ENCODE results near the gene CD69.

CD69 gene

DNA sequence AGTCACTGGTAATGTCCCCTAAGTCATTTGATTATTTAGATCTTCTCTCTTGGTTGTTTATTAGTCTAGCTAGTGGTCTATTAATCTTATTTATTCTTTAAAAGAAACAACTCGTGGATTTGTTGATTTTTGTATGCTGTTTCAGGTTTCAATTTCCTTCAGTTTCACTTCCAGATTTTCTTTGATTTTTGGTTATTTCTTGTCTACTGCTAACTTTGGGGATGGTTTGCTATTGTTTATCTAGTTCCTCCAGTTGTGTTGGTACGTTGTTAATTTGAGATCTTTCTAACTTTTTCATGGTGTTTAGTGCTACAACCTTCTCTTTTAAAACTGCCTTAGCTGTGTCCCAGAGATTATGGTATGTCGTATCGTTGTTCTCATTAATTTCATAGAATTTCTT, 18.5 kb upstream of the CD69 start:
- DNase-seq: no peak

DNA sequence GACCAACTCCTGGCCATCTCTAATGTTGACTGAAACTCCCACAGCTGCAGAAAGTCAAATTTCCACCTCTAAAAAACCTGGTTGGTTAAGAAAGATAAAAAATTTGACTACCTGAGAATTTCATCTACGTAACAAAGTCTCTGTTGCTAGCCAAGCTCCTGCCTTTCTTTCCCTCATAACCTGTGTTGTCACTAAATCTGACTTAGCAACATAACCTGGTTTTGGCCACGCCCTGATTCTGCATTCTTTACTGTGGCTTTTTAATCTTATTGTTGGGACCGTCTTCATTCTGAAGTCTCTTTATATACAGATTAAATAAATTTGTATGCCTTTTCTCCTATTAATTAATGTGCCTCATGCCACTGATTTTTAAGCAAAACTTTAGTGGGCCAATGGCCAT, 16.1 kb upstream of the CD69 start:
- no peak for DNase-seq

DNA sequence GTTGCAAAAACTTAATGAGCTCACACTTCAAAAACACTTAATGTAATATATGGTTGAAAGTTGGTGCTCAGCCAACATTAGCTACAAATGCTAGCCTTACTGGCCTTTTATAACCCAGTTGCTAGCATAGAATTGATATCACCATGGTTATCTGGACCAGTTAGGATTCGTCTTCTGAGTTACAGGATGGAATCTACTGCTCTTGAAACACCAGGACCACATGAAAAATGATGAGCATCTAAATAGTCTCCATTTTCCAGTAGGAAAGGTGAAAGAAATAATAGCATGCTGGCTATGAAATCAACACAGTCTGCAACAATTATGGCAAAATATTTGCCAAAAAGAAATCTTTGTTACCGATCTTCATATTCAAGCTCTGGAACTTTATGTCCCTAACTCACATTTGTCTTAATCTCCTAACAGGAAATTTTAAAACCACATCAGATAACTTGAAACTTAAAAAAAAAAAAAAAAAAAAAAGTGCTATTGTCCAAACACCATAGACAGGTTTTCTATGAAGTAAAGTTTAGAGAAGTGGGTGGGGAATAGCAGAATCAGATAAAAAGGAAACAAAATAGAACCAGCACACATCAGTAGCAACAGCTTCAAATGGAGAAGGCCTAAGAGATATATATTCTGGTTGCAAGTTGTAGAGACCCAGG, 12.6 kb upstream of the CD69 start:
- DNase-seq: no peak

DNA sequence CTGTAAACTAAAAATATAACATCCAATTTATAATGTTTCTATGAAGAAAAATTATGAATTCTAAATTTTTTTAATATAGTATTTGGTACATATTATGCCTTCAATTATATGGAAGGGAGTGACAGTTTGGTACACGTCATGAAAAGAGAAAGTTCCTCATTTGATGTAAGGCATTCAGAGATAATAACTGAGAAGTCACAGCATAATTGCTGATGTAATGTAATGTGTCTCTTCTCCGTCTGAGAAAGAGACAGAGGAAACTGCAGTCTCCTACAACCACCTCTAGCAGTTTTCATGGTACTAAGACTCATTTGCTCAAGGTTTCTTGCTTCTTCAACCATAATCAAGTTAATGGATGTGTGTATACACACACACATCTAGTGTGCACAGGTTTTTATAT, 2.3 kb upstream of the CD69 start:
- DNase-seq: no peak

DNA sequence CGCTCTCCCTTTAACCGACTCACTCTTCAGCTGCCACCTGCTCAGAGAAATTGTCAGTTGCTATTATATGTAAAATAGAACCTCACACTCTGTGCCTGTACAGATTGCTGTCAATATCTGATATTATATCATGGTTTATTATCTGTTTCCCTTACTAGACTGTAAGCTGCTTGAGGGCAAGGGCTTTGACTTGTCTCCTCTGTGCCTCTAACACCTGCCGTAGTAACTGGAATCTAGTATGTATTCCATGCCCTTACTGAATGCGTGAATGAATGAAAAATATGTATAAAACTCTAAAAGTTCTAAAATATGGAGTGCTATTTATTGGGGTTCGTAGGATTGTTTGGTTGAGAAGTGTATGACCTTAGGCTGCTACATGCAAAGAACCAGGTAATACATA, 1.7 kb upstream of the CD69 start:
- no peak for DNase-seq

DNA sequence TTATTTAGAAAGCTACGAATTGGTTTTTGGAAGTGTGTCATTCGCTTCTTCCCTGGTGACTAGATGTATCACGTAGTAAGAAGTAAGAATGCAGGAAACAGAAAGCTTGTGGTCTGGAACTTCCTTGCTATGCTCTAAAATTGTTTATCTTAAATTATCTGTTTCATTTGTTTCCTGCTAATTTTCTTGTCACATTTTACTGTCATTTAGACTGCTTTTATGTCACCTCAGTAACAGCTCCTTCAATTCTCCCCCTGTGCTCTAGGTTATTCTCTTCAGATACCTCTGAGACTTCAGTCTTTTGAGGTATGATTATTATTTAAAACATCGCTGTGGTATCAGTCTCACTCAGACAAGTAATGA, 699 bp upstream of the CD69 start:
- DNase-seq: no peak

DNA sequence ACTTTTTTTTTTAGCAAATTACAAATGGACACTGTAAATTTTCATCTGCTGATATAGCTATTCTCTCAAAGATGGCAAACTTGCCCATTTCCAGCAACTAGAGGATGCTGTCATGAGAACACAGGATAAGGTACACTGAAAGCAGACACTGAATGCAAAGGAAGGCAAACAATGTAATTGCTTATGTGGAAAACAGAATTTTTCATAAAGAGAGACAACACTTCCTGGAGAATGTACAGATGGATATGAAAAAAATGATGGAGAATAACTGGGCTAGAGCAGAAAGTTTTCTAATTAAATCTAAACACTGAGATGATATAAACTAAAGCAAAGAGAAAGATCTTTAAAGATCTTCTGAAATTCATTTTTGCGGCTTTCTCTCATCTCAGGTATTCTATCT, 581 bp downstream of the CD69 start:
- no peak for DNase-seq

DNA sequence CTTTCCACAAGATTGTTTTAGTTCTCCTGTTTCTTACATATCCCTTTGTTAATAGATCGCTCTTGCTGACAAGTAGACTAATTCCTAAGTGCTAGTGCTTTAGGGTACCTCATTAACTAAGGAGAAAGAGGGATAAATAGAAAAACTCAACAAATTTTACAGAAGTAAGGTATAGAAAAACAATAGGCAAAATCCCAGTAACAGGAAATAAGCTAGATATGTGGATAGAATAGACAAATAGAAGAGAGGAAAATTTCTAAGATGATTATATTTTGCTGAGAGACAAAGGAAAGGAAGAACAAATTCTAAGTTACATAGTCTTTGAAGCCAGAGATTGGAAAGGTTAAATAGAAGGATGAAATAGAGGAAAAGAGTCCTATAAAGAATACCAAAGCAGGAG, 1.0 kb downstream of the CD69 start:
- DNase-seq: no peak

DNA sequence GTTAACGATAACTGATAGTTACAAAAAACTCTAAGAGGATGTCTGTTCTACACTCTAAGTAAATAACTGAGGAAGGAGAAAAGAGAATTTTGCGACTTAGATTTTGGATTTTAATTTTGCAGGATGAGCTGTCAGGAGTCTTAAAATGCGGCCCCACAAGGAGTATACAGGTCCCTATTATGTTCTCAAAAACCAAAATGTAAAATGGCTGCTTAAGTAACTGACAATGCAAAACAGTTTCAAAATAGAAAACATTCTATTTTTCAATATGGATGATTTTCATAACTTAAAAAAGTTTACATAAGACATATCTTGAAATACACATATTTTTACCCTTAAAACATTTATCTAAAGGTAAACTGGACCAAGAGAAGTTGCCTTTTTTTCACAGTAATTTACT, 2.6 kb downstream of the CD69 start:
- no peak for DNase-seq

DNA sequence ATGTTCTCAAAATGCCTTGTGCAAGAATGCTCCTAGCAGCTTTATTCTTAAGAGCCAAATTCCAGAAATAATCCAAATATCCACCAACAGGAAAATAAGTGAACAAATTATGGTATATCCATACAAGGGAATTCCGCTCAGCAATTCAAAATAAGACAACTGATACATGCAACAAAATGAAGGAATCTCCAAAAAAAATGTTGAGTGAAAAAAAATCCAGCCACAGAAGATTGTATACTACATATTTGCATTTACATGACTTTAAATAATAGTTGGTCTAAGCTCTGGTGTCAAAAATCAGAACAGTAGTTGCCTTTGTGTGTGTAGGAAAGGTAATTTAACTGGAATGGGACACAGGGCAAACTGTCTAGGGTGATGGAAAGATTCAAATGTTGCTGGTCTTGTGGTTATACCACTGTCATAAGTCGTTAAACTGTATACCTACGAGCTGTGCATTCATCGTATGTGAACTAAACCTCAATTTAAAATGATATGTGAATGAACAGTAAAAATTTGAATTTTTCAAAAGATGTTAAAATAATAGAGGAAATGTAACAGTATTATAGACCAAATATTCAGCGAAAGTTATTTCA, 3.2 kb downstream of the CD69 start:
- DNase-seq: no peak

DNA sequence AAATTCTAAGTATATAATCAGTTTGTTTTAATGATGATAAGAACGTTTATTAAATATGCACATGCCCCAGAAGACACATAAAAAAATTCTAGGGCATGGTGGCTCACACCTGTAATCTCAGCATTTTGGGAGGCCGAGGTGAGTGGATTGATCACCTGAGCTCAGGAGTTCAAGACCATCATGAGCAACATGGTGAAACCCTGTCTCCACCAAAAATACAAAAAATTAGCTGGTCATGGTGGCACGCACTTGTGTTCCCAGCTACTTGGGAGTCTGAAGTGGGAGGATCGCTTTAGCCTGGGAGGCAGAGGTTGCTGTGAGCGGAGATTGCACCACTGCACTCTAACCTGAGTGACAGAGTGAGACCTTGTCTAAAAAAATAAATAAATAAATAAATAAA, 4.0 kb downstream of the CD69 start:
- no peak for DNase-seq

DNA sequence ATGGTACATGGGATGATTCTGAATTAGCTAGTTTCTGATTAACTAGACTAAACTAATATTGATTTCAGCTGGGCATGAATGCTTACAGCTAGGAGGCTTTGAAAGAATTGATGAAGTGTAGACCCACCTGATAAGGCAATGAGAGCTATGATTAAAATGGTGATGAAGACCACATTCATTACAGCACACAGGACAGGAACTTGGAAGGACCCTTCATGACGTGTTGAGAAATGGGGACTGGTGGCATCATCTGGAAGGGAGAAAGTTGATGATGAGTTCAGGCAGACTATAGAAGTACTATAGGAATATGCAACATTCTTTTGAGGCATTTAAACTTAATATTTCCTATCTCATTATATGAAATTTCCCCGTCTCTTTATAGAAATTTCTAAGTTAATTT, 4.5 kb downstream of the CD69 start:
- DNase-seq: no peak

DNA sequence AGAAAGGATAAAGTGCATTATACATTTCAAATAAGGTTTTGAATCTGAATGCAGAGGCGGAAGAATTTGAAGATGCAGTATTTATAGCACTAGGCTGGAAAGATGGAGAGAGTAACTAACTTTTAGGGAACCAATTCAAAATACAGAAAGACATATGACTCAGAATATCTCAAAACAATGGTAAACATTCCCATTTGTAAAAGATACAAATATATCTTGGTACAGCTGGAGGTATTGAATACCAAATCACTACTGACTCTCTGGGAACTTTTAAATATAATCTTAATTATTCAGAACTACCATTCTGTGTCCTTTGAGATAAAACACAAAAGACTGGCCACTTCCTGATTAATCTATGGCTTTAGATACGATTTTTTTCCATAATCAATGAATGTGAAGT, 5.1 kb downstream of the CD69 start:
- no peak for DNase-seq

DNA sequence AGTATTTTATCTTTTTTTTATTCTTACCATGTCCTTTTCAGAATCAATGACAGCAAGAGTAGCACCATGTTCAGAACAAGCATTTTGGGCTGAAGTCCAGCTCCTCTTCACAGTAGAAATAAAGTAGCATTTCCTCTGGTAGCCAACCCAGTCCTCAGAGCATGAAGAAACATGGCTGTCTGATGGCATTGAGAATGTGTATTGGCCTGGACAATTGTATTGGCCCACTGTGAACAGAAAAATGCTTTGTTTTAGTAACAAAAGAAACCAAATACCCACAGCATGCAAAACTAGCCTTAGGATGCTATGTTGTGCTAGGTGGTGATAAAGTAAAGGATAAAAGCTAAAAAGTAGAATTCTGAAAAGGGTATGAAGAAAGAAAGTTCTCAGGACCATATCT, 5.7 kb downstream of the CD69 start:
- no peak for DNase-seq

DNA sequence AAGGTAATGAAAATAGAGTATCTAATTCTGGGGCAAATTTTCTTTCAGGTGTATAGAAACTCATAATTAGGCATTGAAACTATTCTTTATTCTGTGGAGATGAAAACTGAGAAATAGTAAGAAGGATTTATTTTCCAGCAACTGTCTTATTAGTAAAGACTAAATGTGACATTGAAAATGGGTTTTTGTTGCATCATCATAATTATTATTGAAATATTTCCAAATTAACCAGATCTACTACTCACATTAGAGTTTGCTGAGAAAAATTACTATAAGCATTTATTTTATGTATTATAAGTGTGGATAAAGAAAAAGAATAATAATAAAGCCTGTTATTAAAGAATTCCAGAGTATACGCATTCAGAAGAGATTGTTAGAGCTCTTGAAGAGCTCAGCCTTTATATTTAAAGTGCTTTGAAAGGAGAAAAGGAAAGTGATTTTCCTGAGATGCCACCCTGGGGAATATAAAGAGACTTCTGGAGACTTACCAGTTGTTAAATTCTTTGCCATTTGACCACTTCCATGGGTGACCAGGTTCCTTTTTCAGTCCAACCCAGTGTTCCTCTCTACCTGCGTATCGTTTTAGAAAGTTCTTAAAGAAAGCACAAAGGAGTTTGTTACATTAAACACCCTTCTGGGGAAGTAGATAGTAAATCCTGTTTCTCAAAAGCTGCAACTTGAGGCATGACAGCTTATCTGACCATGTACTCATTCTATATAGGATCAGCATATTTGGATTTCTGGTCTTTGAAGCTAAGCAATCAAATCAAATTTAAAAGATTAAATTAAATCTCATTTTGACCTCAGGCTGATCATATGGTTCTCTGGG, 6.4 kb downstream of the CD69 start:
- DNase-seq: no peak

DNA sequence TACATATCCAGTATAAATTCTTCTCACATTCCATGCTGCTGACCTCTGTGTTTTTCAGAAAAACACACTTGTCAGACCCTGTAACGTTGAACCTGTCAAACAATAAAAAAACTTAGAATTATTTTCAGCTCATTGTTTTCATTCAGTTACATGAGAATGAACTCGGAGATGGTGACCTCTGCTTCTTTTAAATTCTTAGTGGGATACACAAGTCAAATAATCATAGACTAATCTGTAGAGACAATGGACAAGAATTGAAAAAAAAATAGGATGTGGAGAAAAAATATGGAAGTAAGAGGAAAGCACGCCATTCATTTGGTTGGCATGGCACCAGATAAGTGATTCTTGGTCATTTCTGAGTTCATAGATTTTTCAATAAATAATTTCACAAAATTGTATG, 7.2 kb downstream of the CD69 start:
- no peak for DNase-seq

DNA sequence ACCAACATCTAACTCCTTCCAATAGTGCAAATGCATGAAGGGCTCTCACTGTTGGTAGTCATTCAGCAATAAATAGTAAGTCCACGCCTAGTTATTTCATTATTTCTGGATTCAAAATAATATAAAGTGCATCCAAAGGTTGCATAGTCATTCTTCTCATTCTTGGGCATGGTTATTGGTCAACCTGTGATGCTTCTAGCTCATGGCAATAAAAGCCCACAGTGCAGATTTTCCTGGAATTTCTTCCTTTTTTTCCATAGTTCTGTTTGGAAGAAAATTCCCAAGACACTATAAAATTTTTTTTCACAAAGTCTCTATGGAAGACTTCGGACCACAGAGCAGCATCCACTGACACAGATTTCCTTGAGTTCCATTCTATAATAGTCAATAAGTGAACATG, 7.6 kb downstream of the CD69 start:
- no peak for DNase-seq

DNA sequence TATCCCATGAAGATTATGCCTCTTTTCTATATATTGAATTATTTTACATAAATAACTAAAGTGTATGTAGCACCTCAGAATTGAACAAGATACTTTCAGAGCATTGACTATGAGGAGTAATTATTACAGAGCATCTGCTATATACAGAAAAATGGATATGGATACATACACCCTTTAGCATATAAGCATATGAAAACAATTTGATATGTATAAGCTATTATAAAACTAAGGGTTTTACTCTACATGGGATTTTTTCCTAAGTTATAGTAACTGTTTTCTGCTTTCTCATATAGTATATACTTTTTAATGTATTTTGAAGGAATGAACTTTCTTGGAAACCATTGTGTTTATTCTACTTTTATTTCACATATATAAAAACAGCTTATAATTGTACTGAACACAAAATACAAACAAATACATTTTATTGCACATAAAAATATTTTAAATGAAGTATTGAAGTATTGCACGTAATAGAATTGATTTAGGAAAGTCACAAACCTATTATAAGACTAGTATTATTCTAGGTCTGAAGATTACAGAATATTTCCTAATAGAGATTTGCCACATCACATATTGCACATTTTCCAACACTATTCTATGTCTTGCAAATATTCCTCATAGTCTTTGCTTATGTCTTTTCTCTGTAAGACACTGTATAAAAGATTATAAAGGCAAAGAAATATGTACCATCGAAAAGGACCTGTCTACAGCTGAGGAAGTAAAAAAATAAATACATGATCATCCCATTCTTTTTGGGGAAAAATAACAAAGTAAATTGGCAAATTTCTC, 8.4 kb downstream of the CD69 start:
- no peak for DNase-seq

DNA sequence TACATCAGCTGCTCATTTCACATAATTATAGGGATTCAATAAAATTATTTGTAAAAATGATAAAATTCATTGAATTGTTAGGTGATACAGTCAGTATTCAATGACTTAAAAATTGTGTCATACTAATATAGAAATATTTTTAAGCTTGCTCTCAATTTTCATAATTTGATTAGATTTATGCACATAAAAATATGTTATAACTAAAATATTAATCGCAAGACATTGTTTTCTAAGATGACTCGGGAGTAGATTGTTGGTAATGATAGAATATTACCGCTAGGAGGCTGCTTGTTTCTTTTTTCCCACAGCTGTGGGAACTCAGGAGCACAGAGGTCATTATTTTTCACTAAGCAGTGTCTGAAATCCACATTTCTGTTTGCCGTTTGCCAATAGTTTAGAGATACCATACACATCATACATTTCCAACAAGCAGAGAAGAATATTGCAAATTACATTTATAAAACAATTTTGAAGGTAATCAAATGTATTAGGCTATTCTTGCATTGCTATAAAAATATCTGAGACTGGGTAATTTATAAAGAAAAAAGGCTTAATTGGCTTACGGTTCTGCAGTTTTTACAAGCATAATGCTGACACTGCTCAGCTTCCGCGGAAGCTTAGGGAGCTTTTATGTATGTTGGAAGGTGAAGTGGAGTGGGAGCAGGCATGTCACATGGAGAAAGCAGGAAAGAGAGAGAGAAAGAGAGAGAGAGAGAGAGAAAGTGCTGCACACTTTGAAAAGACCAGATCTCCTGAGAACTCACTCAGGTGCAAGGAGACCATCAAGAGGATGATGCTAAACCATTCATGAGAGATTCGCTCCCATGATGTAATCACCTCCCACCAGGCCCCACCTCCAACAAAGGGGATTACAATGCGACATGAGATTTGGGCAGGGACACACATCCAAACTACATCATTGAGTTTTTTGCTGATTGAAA, 9.2 kb downstream of the CD69 start:
- DNase-seq: no peak

DNA sequence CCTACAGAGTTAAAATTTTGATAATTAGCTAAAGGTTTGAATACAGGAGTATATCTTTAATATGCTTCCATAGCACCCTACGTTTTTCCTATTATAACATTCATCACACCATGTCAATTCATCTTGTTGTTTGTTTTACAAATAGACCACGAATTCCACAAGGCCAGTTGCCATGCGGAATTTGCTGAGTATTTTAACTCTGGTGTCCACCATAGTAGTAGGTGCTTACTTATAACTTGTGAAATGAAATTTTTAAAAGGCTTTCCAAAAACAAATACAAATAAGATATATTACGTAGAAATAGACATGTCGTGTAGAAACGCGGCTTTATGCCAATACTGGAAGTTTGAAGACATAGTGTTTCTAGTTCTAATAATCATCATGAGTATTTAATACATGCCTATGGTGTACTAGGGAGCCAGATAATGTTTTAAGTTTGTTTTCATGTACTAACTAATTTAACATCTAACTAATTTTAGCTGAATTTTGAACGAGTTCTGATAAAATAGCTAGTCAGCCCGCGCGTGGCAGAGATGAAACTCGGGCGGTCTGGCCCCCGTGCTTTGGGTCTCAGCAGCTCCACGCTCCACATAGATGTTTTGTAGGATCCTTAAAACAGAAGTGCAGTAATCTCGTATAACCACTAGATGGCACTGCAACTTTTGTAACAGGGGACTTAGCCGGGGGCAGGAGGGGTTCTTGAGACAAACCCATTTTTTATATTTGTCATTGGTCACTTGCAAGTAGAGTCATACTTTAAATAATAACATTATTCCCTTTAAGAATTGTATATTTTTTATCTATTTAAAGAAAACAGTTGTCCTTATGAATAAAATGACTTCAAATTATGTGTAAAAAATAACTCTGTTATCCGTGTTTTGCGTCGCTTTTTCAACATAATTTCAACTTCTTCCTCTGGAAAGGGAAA, 10.2 kb downstream of the CD69 start:
- DNase-seq: no peak

DNA sequence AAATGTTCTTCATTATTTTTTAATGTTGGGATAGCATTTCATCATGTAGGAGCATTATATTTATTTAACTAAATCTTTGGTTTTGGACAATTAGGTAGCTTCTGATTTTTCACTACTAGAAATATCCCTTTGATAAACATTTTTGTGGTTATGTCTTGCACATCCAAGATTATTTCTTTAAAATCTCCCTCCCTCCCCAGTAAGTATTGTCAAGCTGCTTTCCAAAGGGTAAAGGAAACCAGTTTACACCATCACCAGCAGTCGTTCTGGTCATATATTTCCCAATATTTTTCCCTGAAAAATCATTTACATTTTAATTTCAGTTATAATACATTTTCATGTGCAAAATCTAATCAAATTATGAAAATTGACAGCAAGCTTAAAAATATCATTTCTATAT, 11.1 kb downstream of the CD69 start:
- no peak for DNase-seq
